DMS79 (cell line): Measurements from ENCODE around the gene RXYLT1.
"Not testable (repeated sequence)": the region's sequence is repeated elsewhere in the genome, so short reads cannot be mapped to it uniquely, and the experiment has no call there.

Source experiments
- DNase-seq: peaks from one replicate; lab custom pipeline; 2025; lab: John Stamatoyannopoulos, UW

The RXYLT1 gene

GRCh38 chr12:63779498-63780481 lies at the start of gene RXYLT1:
RXYLT1 (plus strand) TSS chr12:63779909; CDS start chr12:63779961, 52 bp downstream.
- DNase-seq = peak; percentile 17

GRCh38 chr12:63732779-63733178 lies 46.9 kb upstream of the RXYLT1 start:
- not testable (repeated sequence) for DNase-seq

GRCh38 chr12:63733585-63733984 lies 46.1 kb upstream of the RXYLT1 start:
- not testable (repeated sequence) for DNase-seq

GRCh38 chr12:63740551-63740950 lies 39.2 kb upstream of the RXYLT1 start:
- DNase-seq = not testable (repeated sequence)

GRCh38 chr12:63741431-63741830 lies 38.3 kb upstream of the RXYLT1 start:
- DNase-seq = not testable (repeated sequence)

GRCh38 chr12:63744110-63744509 lies 35.6 kb upstream of the RXYLT1 start:
- DNase-seq = not testable (repeated sequence)

GRCh38 chr12:63746470-63746869 lies 33.2 kb upstream of the RXYLT1 start:
- DNase-seq = not testable (repeated sequence)

- not testable (repeated sequence) for DNase-seq
These were observed 32.6 kb upstream of the RXYLT1 start for GRCh38 chr12:63747136-63747535.

GRCh38 chr12:63747553-63747952 lies 32.2 kb upstream of the RXYLT1 start:
- DNase-seq = no peak

- DNase-seq = no peak
These were observed 27.4 kb upstream of the RXYLT1 start for GRCh38 chr12:63752283-63752682.

GRCh38 chr12:63752841-63753240 lies 26.9 kb upstream of the RXYLT1 start:
- DNase-seq = no peak

GRCh38 chr12:63753743-63754142 lies 26.0 kb upstream of the RXYLT1 start:
- DNase-seq = no peak

GRCh38 chr12:63764481-63764880 lies 15.2 kb upstream of the RXYLT1 start:
- no peak for DNase-seq

GRCh38 chr12:63766498-63766897 lies 13.2 kb upstream of the RXYLT1 start:
- DNase-seq = no peak

GRCh38 chr12:63770375-63770774 lies 9.3 kb upstream of the RXYLT1 start:
- no peak for DNase-seq

- no peak for DNase-seq
These were observed 2.4 kb upstream of the RXYLT1 start for GRCh38 chr12:63777340-63777739.

GRCh38 chr12:63782466-63782865 lies 2.8 kb downstream of the RXYLT1 start:
- no peak for DNase-seq

- no peak for DNase-seq
These were observed 7.6 kb downstream of the RXYLT1 start for GRCh38 chr12:63787306-63787705.

- DNase-seq = no peak
These were observed 10.9 kb downstream of the RXYLT1 start for GRCh38 chr12:63790608-63790945.

GRCh38 chr12:63792338-63792737 lies 12.6 kb downstream of the RXYLT1 start:
- peak; percentile 75 for DNase-seq

GRCh38 chr12:63795032-63795687 lies 15.5 kb downstream of the RXYLT1 start:
- DNase-seq = no peak

GRCh38 chr12:63795944-63796343 lies 16.2 kb downstream of the RXYLT1 start:
- DNase-seq = no peak

GRCh38 chr12:63802012-63802608 lies 22.4 kb downstream of the RXYLT1 start:
- peak; percentile 10 for DNase-seq
